Brain pericyte (primary cell): ENCODE data around the gene SKIC2.
"Not testable (repeated sequence)": the region's sequence is repeated elsewhere in the genome, so short reads cannot be mapped to it uniquely, and the experiment has no call there.

ENCODE experiments used
- DNase-seq: peaks from one replicate; pipeline ENCODE4 v3.0.0-alpha.2; 2012; ENCODE audit warnings: low read depth, low spot score

The SKIC2 gene

GRCh38 chr6:31958741-31959739 is at the start of gene SKIC2, which contains the start of gene NELFE:
Gene SKIC2 (plus strand): TSS chr6:31959175. CDS start chr6:31959193, 18 bp downstream.
Gene NELFE (minus strand): TSS chr6:31958971. CDS start chr6:31958446, 525 bp downstream.
- peak; percentile 96 for DNase-seq

- DNase-seq: not testable (repeated sequence)
These were observed 49.7 kb upstream of the SKIC2 start for GRCh38 chr6:31909298-31909697.

- no peak for DNase-seq
These were observed 47.0 kb upstream of the SKIC2 start for GRCh38 chr6:31911826-31912585.

GRCh38 chr6:31915351-31915750 is 43.6 kb upstream of the SKIC2 start:
- no peak for DNase-seq

- no peak for DNase-seq
These were observed 43.2 kb upstream of the SKIC2 start for GRCh38 chr6:31915756-31916155.

- no peak for DNase-seq
These were observed 40.8 kb upstream of the SKIC2 start for GRCh38 chr6:31918069-31918720.

- no peak for DNase-seq
These were observed 39.2 kb upstream of the SKIC2 start for GRCh38 chr6:31919624-31920303.

- no peak for DNase-seq
These were observed 38.2 kb upstream of the SKIC2 start for GRCh38 chr6:31920811-31921210.

- no peak for DNase-seq
These were observed 36.0 kb upstream of the SKIC2 start for GRCh38 chr6:31922942-31923341.

GRCh38 chr6:31927242-31927862 is 31.6 kb upstream of the SKIC2 start, which contains the start of gene C2:
Gene C2 (plus strand): TSS chr6:31927717. CDS start chr6:31927753, 36 bp downstream.
- no peak for DNase-seq

- DNase-seq: no peak
These were observed 30.9 kb upstream of the SKIC2 start for GRCh38 chr6:31927863-31928671.

GRCh38 chr6:31928672-31928939 is 30.4 kb upstream of the SKIC2 start:
- DNase-seq: no peak

GRCh38 chr6:31930962-31931361 is 28.0 kb upstream of the SKIC2 start:
- no peak for DNase-seq

GRCh38 chr6:31932137-31932536 is 26.8 kb upstream of the SKIC2 start:
- not testable (repeated sequence) for DNase-seq

GRCh38 chr6:31933537-31933936 is 25.4 kb upstream of the SKIC2 start:
- no peak for DNase-seq

- DNase-seq: no peak
These were observed 24.0 kb upstream of the SKIC2 start for GRCh38 chr6:31935021-31935420.

GRCh38 chr6:31935823-31936222 is 23.2 kb upstream of the SKIC2 start:
- no peak for DNase-seq

- no peak for DNase-seq
These were observed 18.7 kb upstream of the SKIC2 start for GRCh38 chr6:31940256-31940664.

GRCh38 chr6:31943742-31944141 is 15.2 kb upstream of the SKIC2 start:
- DNase-seq: no peak

- DNase-seq: no peak
These were observed 13.8 kb upstream of the SKIC2 start for GRCh38 chr6:31945154-31945506.
